Dermis microvascular lymphatic vessel endothelial cell (primary cell): Measurements from ENCODE around the gene COX6A2. TPM values are rescaled to one million over a fixed set of nuclear protein-coding genes. Genes with fewer than 3 reads are reported as not detected.

ENCODE experiments used
- total RNA-seq: library from RNA; depleted of rRNA; stranded (reverse); fragments of >200 nt; gene quantifications from 2 replicates; pipeline ENCODE4 v1.2.1, GENCODE V29; 2014

Gene COX6A2
- total RNA-seq, 1 donor from 2014 or later, result not detected

Other genes starting within 250 kb of the COX6A2 start
- 33.6 and 43.5 TPM in 2 replicates for gene FUS, start 248.2 kb downstream of the COX6A2 start, total RNA-seq
- 63.3 and 74.2 TPM in 2 replicates for gene PYCARD, start 225.6 kb downstream of the COX6A2 start, total RNA-seq
- not detected in 2 replicates for gene TRIM72, start 214.2 kb downstream of the COX6A2 start, total RNA-seq
- not detected in 2 replicates for gene PYDC1, start 211.2 kb downstream of the COX6A2 start, total RNA-seq
- gene ITGAM, start 168.4 kb downstream of the COX6A2 start, total RNA-seq, result under 0.01 TPM in 2 replicates
- gene ITGAX, start 73.2 kb downstream of the COX6A2 start, total RNA-seq, result 0.63 and 0.64 TPM in 2 replicates
- not detected in 2 replicates for gene ITGAD, start 35.0 kb downstream of the COX6A2 start, total RNA-seq
- under 0.01 and 0.13 TPM in 2 replicates for gene ZNF843, start 14.4 kb upstream of the COX6A2 start, total RNA-seq
- gene ARMC5, start 31.1 kb upstream of the COX6A2 start, total RNA-seq, result 12.1 and 16.3 TPM in 2 replicates
- gene TGFB1I1, start 43.8 kb upstream of the COX6A2 start, total RNA-seq, result 26.2 and 40.7 TPM in 2 replicates
- gene SLC5A2, start 54.8 kb upstream of the COX6A2 start, total RNA-seq, result not detected in 2 replicates
- 18.4 and 31.0 TPM in 2 replicates for gene RUSF1, start 80.0 kb upstream of the COX6A2 start, total RNA-seq
- gene AHSP, start 99.5 kb upstream of the COX6A2 start, total RNA-seq, result not detected in 2 replicates